ENCODE data around the gene PDLIM7.

PDLIM7 gene

DNA sequence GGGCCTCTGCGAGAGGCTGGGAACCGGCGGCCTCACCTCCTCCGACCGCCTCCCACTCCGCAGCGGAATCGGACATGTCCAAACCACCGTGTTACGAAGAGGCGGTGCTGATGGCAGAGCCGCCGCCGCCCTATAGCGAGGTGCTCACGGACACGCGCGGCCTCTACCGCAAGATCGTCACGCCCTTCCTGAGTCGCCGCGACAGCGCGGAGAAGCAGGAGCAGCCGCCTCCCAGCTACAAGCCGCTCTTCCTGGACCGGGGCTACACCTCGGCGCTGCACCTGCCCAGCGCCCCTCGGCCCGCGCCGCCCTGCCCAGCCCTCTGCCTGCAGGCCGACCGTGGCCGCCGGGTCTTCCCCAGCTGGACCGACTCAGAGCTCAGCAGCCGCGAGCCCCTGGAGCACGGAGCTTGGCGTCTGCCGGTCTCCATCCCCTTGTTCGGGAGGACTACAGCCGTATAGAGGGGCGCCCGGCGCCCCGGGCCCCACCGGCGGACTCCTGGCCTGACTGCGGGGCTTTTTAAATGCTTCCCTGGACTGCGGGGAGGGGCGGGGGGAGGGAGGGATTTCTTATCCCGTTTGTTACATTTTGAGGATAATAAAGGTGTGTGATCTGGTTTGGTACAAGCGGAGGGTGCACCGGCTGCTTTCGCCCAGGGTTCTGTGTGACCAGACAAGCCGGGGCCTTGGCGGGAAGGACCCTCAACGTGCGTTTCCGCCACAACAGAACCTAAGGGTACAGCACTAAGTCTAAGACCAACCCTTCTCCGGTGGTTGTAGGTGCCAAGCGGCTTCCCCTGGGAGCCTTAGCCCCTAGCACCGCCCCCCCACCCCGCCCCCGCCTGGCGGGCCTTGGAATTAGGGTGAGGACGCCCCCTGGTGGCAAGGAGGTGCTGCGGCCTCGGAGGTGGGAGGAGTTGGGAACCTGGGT lies 41.5 kb downstream of the PDLIM7 start:
- DNase-seq, result peak; percentile 79 to 95 (median 93)

GRCh38 chr5:177455036-177455660 lies 42.3 kb downstream of the PDLIM7 start:
- DNase-seq, result peak; percentile 84 to 96 (median 89)

DNA sequence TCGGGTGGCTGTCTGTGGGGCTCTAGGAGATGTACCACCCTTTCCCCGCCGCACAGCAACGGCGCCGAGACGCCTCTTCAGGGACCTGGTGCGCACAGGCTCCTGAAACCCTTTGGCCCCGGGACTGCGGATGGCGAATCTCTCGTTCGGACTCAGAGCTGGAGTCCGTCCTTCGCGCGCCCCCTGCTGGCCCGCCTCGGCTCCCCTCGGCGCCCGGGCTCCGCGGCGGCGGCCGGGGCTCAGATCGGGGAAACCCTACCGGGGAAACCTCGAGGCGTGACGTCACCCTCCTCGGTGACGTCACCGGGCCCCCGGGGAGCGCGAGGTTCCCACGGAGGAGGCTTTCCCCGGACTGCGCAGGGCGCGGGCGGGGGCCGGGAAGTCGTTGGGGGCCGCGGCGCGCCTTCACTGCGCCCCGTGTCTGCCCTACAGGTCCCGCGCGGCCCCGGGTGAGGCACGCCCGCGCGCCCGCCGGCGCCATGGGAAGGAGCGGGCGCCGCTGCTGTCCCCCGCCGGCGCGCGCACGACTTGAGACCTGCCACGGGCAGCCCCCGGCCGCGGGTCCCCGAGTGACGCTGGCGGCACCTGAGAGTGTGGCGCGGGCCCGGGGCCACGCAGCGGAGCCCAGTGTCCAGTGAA lies 42.9 kb downstream of the PDLIM7 start:
- DNase-seq, result peak; percentile 87 to 97 (median 92)

GRCh38 chr5:177453852-177454396 lies 43.5 kb downstream of the PDLIM7 start:
- DNase-seq, result no peak

DNA sequence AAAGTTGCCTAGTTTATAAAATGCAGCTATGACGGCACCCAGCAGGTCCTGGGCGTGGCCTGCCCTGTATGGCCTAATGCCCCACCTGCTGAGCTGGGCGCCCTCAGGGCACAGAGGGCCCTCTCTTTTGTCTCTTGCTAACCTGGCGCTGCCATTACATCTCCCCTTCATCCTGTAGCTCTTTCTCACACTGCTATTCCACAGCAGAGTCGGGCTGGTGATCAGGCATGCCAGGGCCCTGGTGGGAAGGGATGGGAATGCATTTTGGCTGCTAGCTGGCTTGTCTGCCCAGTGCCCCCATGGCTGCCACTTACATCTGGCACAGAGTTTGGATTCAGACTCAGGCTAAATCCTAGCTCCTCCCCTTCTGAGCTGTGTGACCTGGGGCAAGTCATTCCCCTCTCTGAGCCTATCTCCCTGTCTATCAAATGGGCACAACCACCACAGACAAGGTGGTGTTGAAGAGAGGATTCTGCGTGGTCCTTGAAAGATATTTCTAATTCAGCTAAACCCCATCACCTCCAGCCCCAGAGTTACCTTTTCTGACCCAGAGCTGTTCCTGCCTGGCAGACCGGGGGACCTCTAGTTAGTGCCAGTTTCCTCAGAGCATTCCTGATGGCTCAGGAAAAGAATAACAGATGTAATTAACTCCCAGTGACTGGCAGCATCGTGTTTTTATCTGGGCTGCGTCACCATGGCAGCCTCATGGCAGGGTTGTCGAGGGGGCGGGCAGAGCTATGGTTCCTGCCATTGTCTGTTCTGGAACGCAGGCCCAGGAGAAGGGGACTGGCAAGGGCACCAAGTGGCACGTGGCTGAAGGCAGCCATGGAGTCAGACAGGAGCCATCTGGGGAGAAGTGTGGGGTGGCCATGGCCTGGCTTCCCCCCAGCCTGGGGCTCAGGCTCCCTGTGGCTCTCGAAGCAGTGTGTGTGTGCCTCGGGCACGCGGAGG lies 44.4 kb downstream of the PDLIM7 start:
- no peak for DNase-seq

DNA sequence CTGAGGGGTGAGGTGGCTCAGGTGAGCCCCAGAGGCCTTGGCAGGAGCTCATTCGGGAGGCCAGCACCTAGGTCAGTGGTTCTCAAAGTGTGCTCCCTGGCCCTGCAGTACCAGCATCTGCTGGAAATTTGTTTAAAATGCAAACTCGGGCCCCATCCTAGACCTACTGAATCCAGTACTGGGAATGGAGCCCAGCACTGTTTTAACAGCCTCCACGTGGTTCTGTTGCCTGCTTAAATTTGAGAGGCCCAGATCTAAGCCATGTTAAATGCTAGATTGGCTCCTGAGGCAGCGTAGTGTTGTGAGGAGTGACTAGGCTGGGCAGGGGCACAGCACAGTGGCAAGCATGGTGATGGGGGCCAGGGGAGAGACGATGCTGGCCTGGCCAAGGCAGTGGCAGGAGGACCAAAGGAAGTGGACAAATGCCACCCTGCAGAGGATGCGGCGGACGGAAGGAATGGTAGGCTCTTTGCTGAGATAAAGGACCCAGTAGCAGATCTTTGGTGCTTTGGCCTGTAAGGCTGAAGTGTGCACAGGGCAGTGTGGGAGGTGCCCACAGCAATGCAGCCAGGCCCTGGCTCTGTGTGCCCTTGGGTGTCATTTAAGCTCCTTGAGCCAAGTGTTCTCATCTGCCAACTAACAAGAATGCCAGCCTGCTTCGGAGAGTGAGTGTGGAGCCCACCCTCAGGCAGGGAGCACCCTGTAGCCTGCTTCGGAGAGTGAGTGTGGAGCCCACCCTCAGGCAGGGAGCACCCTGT lies 46.6 kb downstream of the PDLIM7 start:
- DNase-seq, result no peak

DNA sequence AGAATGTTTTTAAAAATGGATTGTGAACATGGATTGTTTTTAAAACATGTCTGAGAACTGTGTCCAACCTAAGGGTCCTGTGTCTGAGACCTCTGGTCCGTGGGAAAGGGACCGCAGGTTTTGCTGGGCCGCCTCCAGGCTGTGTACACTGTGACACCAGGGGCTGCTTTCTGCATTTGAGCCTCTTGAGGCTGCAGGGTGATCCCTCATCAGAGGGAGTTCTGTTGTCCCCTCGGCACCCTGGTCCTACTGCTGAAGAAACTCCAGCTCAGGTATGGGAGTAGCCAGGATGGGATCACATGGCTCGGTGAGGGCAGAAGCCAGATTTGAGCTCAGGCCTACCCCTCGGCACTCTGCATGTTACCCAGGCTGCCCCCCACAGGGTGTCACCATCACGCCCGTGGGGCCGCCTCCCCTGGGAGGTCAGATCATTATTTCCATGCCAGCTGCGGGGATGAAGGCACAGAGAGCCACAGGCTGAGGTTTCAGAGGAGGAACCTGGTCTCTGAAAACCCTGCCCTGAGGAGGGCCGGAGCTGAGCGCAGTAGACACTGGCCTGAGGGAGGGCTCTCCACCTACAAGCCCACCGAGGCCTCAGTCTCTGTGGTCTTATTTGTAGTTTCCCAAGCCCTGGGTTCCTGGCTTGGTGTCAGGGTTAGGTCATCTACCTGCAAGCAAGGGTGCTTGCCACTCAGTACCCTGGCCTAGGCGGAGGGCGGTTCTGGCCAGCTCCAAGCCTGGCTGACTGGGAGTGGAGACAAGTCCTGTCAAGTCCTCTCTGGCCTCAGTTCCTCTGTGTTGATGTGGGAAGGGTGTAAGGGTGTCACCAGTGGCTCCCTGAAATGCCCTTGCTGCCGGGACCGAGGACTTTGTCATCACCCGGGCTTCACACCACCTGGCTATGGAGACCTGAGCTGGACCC lies 48.0 kb downstream of the PDLIM7 start:
- DNase-seq, result no peak

DNA sequence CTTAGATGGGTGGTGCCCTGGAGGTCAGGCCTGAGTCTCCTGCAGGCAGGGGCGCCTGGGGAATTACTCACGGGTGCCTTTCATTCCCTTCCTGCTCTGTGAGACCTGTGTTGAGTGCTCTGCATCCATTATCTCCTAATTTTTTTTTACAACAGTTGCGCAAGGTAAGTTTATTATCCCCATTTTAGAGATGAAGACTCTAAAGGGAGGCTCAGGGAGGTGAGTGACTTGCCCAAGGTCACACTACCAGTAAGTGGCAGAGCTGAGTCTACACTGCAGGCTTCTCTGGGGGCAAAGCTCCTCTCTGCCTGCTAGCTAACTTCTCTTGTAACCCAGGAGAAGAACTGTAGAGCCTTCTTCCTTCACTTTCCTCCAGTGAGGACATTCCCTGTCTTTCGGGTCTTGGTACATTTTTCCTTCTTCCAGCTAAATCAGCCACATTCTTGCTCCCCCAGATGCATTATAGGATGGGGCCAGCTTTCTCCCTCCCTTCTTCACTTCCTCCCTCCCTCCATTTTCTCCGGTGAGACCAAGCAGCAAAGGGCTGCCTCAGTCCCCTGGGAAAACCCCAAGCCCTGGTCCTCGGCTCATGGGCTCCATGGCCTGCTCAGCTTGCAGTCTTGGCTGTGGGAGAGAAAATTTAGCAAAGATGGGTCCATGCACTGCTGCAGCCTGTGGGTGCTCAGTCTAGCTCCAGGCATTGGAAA lies 49.0 kb downstream of the PDLIM7 start:
- DNase-seq, result no peak

- no peak for DNase-seq
Observed at GRCh38 chr5:177447611-177448243, 49.7 kb downstream of the PDLIM7 start.

GRCh38 chr5:177447066-177447610 lies 50.3 kb downstream of the PDLIM7 start:
- peak; percentile 42 to 86 (median 74) for DNase-seq

DNA sequence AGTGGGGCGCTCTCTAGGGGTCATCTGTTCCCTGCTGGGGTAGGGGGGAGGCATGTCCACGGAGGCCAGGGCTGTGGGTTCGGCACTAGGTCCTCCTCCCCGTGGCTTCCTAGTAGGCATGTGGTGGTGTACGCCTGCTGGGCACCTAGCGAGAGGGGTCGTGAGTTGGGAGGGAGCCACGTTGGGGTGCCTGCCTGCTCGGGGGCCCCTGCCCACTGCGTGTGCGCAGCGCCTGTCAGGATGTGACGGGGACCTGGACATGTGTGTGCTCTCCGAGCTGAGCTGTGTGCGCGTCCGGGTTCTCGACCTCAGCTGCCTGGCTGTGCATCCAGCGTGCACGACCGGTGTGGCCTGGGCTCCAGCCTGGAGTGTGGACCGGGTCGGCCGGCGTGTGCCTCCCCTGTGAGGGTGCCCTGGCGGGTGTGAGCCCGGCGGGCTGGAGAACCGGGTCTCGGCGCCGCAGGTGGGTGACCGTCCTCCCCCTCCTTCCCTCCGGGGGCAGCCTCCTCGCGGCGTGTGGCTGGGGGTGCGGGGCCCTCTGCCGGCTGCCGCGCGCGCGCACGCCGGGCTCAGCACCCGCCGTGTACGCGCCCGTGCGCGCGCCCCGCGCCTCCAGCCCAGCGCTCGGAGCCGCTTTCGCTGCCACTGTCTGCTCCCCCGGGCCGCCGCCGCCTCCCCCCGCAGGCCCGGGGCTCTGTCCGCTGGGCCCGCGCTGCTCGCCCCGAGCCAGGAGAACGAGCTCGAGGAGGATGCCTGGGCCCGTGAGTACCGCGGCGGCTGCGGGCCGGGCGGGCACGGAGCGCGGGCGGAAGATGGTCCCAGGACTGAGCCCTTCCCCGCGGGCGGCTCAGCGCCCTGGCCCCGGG lies 51.0 kb downstream of the PDLIM7 start, which contains the start of gene PRR7:
PRR7 (plus strand) TSS at position 615 of the 866 bp plus-strand sequence. CDS start 8,254 bp downstream, outside the sequence.
- peak; percentile 44 to 92 (median 66) for DNase-seq

GRCh38 chr5:177445917-177446199 lies 51.5 kb downstream of the PDLIM7 start:
- DNase-seq, result peak in 1 of 5 experiments; percentile 40

- DNase-seq, result peak in 3 of 5 experiments; percentile 35 to 63 (median 60)
Observed at GRCh38 chr5:177445052-177445916, 52.1 kb downstream of the PDLIM7 start.

DNA sequence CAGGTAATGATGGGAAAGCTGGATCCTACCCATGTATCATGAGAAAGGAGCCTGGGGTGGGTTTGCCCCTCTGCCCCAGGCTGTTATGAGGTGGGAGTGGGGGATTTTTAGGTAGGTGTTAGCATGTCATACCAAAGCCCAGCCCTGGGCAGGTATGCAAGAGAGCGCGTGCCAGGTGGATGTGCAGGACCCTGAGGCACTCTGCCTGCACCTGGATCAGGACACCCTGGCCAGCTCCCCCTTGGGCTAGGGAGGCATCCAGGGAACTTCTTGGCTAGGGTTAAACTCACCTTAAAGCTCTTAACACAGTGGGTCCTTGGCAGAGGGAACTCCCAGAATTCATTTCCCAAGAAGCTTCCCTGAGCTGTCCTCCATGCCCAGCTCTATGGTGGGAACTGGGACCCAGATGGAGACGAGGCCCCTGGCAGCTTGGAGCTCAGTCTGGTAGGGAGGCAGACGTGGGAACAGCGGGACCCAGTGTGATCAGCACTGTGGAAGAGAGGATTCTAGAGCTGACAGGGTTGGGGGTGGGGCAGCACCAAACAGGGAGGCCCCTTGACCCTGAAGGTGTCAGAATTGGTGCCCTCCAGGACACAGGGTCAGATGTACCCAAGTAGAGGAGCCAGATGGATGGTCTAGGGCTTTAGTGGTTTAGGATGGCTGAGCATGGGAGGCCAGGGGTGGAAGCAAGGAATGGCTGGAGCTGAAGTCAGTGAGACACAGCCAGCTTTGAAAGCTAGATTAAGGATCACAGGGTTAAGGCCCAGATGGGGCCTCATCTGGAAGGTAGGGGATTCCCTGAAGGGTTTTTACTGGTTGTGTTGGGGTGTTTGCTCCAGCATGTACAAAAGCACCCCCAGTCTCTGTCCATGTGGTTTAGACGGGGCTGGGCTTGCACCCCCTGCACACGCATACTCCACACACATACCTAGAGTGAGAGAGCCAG lies 53.0 kb downstream of the PDLIM7 start:
- DNase-seq, result peak in 2 of 5 experiments; percentile 36 to 56

Measured in T-helper 2 cell (primary cell).